HUDEP-2 (cell line): ENCODE measurements around the gene DPP3.
"Not testable (repeated sequence)": the region's sequence is repeated elsewhere in the genome, so short reads cannot be mapped to it uniquely, and the experiment has no call there.

Experiments
- DNase-seq, 76 experiments: peaks; one replicate each; lab custom pipeline; 2025; ENCODE audit not compliant: unreplicated experiment in 76 of 76; lab: John Stamatoyannopoulos, UW

DPP3 gene

DNA sequence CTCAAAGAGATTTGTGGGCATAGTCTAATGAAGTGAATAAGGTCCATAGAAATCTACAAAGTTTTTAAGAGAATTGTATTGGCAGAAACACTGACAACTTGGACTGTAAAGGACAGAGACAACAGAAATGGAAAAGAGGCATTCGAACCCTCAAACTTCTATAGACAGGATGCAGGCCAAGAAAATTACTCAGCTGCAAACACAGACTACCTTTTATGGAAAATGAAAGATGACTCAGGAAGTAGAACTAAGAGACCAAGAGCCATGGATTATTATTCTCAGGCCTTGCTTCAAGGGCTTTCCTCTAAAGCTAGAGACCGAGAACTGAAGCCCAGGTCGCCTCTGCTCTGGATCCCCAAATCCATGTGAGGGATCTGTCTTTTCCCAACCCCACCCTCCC, 17.3 kb upstream of the DPP3 start:
- DNase-seq: no peak

DNA sequence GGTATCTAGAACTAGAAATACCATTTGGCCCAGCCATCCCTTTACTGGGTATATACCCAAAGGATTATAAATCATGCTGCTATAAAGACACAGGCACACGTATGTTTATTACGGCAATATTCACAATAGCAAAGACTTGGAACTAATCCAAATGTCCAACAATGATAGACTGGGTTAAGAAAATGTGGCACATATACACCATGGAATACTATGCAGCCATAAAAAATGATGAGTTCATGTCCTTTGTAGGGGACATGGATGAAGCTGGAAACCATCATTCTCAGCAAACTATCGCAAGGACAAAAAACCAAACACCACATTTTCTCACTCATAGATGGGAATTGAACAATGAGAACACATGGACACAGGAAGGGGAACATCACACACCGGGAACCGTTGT, 16.1 kb upstream of the DPP3 start:
- DNase-seq: not testable (repeated sequence)

DNA sequence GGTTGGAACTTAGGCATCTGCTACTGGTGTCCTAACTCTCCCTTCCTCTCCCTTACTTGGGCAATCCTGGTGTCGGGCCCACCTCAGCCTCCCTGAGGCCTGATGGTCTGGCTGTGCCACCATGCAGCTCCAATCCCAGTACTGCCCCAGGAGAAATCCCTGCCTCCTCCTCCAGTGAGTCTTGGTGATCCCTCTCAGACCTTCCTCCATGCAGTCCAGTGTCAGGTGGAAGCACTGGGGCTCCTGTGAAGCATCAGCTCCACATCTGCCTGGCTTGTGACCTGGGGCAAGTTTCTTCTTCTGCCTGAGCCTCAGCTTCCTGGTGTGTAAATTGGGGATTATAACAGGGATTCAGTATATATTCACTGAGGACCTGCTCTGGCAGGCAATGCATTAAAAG, 15.3 kb upstream of the DPP3 start:
- no peak for DNase-seq

DNA sequence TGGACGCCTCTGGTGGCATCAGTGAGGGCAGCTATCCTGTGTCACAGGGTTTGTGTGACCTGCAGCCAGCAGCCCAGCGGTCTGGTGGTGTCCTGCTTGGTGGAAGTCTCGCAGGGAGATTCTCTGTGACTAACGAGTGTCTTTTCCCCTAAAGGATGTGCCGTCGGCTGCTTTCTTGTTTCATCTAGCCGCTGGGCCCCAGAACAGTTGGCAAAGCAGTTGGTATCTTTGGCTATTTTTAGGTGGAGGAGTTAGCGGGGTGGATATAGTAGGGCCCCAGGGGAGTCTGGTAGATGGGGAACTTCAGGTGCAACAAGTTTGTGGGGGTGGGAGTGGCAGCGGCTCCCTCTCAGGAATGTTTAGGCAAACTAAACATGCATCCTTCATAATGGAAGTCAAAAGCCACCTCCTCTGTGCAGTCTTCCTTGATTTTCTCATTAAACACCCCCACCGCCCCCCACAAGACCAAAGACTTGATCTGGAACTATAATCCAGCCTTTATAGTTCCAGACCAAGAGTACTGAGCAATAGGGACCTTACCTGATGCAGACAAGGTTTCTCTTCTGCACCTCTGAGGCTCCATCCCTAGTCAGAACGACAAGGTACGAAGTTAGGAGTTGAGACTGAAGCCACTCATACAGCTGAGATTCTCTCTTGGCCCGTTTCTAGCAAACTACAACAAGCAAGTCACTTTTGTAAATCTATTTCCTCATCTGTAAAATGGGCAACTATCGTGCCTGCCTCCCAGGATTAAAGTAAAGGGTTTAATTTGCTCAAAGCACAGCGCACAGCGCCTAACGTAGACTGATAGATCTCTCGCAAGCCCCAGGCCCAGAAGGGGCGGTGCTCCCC, 14.6 kb upstream of the DPP3 start:
- no peak for DNase-seq

DNA sequence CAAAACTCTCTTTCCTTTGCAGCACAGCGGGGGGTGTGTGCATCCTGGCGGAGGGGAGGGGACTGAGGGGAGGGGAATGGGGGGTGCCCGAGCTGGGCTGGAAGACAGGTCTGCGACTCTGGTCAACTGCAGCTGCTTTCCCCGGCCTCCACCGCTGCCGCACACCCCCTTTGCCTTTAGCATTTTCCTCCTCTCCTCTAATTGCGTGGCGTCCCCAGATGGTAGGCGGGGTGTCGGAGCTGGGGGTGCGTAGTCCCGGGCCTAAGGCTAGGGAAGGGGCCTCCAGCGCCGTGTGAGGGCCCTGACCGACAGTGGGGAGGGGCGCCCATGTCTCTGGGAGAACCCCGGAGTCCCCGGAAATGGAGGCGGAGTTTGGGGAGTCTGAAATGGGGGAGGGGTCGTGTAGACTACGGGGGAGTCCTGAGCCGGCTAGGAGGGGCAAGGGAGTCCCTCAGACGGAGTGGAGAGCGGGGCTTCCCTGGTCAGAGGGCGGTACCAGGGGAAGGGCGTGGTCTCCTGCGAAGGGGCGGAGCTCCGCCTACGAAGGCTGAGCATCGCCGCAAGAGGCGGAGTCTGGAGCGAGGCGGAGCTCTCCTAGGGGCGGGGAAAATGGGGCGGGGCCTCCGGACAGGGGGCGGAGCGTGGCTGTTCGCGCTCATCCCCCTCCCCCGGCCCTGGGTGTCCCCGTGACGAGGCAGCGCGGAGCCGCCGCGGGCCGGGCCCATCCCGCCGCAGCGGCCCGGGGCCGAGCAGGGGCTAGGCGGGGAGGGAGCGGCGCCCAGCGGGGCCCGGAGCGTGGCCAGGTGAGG, 13.8 kb upstream of the DPP3 start, which contains the start of gene PELI3:
TSS of gene PELI3 (plus strand) at position 681 of the 809 bp plus-strand sequence. CDS start 1,224 bp downstream, outside the sequence.
- peak in 73 of 76 experiments; percentile 15 to 93 (median 80) for DNase-seq

DNA sequence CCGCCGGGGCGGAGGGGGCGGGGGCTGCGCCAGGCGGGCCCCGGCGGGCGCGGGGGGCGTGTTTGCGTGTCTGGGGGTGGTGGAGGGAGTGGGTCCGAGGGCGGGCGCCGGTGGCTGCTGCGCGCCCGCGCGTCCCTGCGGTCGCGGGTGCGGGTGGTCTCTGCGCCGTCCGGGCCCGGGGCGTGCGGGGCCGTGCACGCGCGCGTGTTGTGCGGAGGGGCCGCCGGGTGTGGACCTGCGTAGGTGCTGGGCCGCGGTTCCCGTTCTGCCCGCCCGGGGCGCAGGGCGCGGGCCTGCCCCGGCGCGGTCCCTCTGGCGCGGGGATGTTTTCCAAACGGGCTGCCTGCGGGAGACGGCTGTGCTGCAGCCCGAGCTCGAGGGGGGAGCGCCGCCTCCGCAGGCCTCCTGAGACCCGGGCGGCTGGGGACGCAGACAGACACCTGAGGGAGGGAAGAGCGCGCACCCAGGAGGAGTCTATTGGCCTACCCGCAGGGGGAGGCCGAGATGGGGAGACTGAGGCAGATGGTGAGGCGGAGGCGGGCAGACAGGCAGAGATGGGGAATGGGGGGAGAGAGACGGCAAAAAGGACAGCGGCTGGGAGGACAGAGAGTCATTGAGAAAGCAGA, 13.1 kb upstream of the DPP3 start:
- DNase-seq: peak in 8 of 76 experiments; percentile 4 to 45 (median 20)

DNA sequence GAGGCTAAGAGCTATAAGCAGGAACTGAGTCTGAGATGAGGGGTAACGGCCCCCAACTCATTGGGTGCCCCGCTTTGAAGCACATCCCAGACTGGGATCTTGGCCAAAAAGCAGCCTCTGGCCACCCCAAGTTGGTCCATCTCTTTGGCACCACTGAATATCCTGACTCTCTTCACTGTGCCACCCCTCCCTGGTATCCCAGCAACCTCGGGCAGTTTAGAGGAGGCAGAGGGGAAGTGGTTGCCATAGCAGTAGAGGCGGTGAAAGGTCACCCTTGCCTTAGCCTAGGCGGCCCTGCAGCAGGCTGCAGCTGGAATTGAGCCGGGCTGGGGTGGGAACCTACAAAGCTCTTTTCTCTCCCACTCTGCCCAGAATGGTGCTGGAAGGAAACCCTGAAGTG, 12.5 kb upstream of the DPP3 start:
- DNase-seq: peak in 20 of 76 experiments; percentile 2 to 37 (median 12)

DNA sequence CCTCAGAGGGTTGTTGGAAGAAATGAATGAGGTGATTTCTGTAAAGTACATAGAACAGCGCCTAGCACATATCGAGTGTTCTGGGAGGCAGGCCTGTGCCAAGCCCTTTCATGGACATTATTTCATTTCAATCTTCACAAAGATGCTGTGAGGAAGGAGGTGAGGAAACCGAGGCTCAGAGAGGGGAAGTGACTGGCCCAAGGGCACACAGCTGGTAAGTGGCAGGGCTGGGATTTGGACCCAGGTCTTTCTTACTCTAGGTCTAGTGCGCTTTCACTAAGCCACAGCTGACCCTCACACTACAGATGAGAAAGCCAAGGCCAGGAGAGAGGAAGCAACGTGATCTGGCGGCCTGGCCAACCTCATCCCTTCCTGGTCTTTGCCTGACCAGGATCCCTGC, 11.5 kb upstream of the DPP3 start:
- DNase-seq: no peak

DNA sequence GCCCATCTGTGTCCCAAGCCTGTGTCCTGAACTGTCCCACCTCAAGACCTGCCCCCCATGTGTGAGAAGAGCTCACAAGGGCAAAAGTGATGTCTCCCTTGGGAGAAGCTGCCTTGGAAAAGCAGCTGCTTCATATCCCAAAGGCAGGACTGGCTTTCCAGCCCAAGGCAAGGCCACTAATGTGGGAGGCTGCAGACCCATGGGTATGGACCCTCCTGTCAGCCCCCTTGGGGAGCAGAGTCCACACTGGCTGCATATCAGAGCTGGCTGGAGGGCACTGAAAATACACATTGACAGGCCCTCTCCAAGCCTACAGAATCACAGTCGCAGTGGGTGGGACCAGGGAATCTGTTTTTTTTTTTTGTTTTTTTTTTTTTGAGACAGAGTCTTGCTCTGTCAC, 10.8 kb upstream of the DPP3 start:
- DNase-seq: no peak

DNA sequence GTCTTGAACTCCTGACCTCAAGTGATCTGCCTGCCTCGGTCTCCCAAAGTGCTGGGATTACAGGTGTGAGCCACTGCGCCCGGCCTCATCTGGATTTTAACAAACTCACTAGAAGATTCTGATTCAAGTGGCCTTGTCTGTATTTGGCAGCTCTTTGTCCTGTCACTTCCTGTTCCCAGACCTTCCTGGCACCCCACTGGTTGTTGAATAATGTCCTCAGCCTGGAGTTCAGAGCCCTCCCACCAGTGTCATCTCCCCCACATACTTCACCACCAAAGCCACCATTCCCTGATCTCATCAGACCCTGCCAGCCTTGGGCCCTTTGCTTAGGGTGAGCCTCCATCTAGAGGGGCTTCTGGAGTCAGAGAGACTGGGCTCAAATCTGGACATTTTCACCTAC, 10.2 kb upstream of the DPP3 start:
- no peak for DNase-seq

DNA sequence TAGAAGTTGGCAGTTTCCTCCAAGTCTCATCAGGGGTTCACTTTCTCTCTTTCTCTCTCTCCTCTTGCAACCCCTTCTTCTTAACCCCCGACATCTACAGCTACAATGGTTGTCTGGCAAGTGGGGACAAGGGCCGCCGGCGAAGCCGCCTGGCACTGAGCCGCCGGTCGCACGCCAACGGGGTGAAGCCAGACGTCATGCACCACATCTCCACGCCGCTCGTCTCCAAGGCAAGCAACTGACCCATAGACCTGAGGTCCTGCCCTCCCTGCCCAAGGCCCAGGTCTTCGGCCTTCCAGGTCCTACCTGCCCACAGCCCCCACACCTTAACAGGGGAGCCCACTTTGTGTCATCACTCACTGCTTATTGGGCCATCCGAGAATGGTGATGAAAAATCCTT, 9.1 kb upstream of the DPP3 start:
- DNase-seq: no peak

DNA sequence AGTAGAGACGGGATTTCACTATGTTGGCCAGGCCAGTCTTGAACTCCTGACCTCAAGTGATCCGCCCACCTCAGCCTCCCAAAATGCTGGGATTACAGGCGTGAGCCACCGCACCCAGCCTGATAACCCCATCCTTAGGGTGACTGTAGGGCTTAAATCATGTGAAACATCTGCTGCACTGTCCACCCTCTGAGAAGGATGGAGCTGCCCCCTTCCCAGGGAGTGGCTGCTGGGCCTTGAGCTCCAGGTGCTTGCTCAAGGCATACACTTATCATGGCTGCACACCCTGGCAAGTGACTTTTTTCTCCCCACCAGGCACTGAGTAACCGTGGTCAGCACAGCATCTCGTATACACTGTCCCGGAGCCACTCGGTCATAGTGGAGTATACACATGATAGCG, 8.2 kb upstream of the DPP3 start:
- no peak for DNase-seq

DNA sequence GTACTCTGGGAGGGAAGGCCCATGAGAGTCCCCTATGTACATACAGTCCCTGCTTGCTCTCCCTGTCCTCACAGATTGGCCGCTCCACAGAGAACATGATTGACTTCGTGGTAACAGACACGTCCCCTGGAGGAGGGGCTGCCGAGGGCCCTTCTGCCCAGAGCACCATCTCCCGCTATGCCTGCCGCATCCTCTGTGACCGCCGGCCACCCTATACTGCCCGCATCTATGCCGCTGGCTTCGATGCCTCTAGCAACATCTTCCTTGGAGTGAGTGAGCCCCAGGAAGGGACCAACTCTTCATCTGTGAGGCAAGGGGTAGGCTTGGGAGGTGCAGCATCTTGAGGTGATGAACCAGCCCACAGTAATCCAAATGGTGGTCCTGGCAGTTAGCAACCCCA, 7.1 kb upstream of the DPP3 start:
- DNase-seq: no peak

DNA sequence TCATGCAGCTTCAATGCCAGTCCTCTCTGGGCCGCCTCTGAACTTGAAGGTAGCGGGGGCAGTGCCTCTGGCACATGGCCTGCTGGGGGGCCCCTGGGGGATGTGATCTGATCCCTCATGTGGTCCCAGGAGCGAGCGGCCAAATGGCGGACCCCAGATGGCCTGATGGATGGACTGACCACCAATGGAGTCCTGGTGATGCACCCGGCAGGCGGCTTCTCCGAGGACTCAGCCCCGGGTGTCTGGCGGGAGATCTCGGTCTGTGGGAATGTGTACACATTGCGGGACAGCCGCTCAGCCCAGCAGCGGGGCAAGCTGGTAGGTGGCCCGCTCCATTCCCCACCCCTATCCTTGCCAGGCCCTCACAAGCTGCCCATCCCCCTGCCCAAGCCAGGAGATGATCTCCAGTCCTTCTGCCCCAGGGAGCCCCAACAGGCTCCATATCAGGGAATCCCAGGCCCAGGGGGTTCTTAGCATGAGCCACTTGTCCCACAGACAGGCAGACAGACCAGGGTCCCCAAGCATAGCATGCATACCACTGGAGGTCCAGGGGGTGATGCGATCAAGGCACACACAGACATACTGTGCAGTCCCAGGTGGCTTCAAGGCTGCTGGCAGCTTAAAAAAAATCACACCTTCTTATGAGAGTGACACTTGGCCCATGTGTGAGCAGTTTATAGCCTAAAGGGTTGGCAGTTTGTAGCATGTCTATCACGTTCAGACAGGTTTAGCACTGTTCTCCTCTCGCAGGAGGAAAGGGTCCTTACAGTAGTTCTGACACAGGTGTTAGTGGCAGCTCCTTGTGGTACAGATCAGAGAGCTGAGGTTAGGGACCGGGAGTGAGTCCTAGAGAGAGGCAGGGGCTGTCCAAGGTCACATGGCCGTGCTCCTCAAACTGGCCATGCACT, 6.4 kb upstream of the DPP3 start:
- no peak for DNase-seq

DNA sequence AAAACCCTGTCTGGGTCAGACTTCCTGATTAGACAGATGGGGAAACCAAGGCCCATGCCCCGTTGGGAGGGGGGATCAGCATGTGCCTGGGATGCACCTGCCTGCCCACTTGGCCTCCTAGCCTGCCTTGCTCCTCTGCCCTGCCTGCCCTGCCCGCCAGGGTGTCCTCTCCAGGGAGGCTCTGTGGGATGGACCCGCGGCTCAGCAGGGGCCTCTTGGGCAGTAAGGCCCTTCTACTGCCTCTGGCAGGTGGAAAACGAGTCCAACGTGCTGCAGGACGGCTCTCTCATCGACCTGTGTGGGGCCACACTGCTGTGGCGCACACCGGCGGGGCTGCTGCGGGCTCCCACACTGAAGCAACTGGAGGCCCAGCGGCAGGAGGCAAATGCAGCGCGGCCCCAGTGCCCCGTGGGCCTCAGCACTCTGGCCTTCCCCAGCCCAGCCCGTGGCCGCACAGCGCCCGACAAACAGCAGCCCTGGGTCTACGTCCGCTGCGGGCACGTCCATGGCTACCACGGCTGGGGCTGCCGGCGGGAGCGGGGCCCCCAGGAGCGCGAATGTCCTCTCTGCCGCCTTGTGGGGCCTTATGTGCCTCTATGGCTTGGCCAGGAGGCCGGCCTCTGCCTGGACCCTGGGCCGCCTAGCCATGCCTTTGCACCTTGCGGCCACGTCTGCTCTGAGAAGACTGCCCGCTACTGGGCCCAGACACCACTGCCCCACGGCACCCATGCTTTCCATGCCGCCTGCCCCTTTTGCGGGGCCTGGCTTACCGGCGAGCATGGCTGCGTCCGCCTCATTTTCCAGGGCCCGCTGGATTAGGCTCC, 4.7 kb upstream of the DPP3 start:
- no peak for DNase-seq

DNA sequence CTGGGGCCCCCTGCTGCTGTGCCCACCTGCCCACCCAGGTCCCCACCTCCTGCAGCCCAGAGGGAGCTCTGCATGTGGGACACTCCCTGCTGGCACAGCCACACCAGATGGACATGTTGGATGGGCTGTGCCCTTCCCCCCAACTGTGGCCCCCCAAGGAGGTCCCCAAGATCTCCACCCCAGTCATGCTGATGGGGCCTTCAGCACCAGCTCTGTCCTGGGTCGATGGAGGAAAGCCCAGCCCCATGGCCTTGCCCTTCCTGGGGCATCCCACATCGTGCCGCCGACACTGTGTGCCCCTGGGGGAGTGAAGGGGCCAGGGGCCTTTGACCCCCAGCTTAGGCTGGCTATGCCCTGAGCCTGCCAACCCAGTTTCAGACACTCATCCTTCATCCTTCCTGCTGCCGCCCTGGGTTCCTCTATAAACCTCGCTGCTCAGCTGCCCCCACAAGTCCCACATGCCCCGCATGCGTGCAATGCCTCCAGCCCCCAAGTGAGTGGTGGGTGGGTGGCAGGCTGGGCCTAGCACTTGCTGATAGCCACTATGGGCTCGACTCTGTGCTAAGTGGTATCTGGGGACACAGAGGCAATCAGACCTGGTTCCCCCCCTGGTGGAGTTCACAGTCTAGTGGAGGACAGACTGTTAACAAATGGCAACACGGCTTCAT, 3.9 kb upstream of the DPP3 start:
- no peak for DNase-seq

DNA sequence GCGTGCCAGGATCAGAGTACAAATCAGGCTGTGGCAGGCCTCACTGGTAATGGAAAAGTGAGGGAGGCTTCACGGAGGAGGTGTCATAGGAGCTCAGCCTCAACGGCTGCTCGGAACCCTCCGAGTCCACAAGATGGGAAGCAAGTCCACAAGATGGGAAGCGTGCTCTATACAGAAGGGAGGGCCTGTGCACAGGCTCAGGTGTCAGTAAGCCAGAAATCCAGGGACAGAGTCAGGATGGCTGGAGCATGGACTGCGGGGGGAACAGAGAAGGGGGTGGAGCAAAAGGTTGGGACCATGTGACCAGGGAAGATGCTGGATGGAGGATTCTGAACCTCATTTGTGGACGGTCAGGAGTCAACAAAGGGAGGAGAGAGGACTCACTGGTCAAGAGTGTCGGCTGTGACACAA, 3.4 kb upstream of the DPP3 start:
- no peak for DNase-seq

DNA sequence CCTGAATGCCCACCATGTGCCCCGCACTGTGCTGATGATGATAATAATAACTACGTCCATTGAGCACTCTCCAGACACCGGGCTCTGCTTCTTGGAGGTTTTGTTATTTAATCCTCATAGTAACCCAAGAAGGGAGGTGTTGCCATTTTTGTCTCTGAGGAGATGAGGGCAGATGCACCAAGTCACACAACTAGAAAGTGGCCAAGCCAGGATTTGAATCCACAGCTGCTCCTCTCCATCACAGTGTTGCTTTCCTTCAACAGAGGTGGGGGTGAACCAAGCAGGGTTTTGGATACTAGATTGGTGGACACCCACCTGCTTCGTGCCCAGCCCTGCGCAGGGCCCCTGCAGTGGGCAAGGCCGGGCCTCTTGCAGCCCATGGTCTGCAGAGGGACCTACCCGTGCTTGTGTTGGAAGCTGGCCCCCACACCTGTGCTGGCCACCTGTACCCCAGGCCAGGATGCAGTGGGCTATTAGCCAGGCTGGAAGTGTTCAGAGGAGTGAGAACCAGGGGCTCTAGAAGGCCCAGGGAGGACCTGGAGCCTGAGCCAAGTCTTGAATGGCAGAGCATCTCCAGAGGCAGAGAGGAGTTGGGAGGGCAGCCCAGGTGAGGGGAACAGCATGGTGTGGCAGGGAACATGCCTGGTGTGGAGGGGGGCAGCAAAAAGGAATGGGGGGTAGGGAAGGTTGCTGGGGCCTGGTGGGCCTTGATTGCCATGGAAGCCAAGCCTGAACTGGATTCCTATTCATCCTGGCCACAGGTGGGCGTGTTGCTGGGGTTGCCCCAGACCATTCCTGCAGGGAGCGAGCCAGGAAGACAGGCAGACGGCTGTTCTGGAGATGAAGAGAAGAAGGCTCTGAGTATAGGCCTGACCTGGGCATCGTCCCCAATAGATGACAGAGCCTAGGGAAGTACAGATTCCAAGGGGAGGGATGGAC, 2.7 kb upstream of the DPP3 start:
- no peak for DNase-seq
